ENCODE data around the gene ZDHHC20. TPM values are rescaled to one million over a fixed set of nuclear protein-coding genes. Genes with fewer than 3 reads are reported as not detected.
A peak's percentile ranks its signal among the peaks of the same experiment; 100 is the strongest.

Gene ZDHHC20
- total RNA-seq, 1 experiment from 2014 or later: 110 TPM

DNA sequence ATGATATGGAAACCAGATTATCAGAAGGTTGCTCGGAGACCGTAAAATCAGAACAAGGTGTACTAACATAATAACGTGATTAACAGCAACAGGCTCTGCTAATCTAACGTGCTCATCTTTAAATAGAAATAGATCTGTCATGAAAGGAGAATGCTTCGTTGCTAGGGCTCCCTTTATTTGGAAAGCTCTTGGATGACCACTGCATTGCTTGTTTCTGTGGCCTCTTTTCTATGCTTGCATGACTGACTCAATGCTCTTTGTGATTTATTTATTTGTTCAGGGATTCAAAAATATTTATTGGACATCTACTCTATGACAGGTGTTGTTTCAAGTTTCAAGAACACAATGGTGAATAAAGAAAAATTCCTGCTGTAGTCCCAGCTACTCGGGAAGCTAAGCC lies 22.3 kb upstream of the ZDHHC20 start:
- H4K20me1 ChIP-seq (ENCODE audit: insufficient read depth): no peaks in the 10 kb centered on the region
- no peaks in the 10 kb centered on the region for H3K27me3 ChIP-seq (ENCODE audit: insufficient read depth, low read length)
- no peak for ATAC-seq
- no peak for DNase-seq (ENCODE audit: low read depth, low spot score)
- H3K9ac ChIP-seq (ENCODE audit: low read length): no peak overlapping the region
- no peak overlapping the region for H3K4me2 ChIP-seq (ENCODE audit: low read length)
- POLR2A ChIA-PET: no interaction called here
- H3K4me1 ChIP-seq (ENCODE audit: control insufficient read depth in 1 of 2, insufficient read depth in 2 of 2, low read length in 2 of 2): peaks cover 0 to 12% of the 10 kb centered on the region in 2 experiments; a peak in 2 of 4 replicates
- no peaks in the 10 kb centered on the region for H3K9me3 ChIP-seq (ENCODE audit: control insufficient read depth in 1 of 2, insufficient read depth in 1 of 2, low read depth in 1 of 2, low read length in 2 of 2)
- no peaks in the 10 kb centered on the region for H3K9me2 ChIP-seq (ENCODE audit: insufficient read depth)
- no peak overlapping the region for H3K4me3 ChIP-seq (replicated peaks in 1 of 2; ENCODE audit: low read depth in 1 of 2, low read length in 2 of 2)
- no TSS peak for BruUV-seq (replicated peaks)
- TF ChIP-seq YY1 (IDR thresholded peaks at IDR 0.05; ENCODE audit: extremely low read depth, insufficient replicate concordance, low read depth, low read length) (no peak), SRF (IDR thresholded peaks at IDR 0.05; ENCODE audit: low read depth) (no peak), ZFX (IDR thresholded peaks at IDR 0.05) (no peak), POLR2A (IDR thresholded peaks at IDR 0.05; ENCODE audit: borderline replicate concordance, extremely low read depth, insufficient read depth, insufficient read length) (no peak)
- CTCF ChIA-PET: no interaction called here
- H3K36me3 ChIP-seq (ENCODE audit: control insufficient read depth in 1 of 2, insufficient read depth in 2 of 2, low read length in 2 of 2): no peaks in the 10 kb centered on the region
- H2AFZ ChIP-seq (ENCODE audit: low read depth, low read length, poor library complexity, severe bottlenecking): no peak overlapping the region
- intact Hi-C loops (cut with micrococcal nuclease): loop anchor here (10.0 kb wide), 1 partner anchor 447 kb away; no protein-coding TSS in a partner anchor
- H3K27ac ChIP-seq (ENCODE audit: low read depth, low read length): no peak overlapping the region
- RAD21 ChIA-PET (ENCODE audit: low non-redundant PET in 1 of 2, low total read pairs in 2 of 2, uncharacterized antibody in 2 of 2, unreplicated experiment in 2 of 2): no interaction called here
- no peaks in the 10 kb centered on the region for H3K79me2 ChIP-seq (ENCODE audit: insufficient read depth, low read length)

DNA sequence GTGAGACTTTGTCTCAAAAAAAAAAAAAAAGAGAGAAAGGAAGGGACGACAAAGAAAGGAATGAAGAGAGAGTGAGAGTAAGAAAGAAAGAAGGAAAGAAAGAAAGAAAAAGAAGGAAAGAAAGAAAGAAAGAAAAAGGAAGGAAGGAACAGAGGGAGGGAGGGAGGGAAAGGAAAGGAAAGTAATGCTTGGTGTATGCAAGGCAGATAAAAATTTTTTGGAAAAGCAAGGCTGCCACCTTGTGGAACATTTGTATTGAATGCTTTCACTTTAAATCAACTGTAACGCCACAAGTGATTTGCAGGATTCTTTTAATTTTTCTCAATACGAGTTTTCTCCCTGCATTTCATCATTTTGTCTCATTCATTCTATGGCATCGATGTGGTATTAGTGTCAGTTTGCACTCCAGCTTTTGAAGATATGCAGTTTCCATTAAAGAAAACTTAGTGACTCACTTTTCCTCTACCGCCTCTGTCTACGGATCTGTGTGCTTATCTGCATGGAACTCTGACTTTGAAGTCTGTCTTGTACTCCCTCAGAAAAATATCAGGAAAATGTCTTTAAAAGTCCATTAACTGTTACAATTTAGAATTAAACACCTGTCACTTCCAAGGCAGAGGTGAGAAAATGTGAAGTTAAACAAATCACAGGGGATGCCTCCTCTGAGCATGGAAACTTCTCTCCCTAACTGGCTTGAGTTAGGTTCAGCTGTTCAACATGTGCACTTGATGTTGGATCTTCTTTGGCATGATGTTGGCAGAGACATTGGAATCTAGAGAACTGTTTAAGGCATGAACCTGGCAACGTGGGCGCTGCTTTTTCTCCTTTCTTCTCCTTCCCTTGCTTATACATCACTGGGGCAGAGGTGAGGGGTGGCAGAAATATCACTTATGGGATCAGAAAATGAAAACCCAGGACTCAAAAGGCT lies 20.0 kb upstream of the ZDHHC20 start:
- peak; percentile 72 for DNase-seq (ENCODE audit: low read depth, low spot score)
- Histone ChIP-seq H3K9me3 (ENCODE audit: control insufficient read depth in 1 of 2, insufficient read depth in 1 of 2, low read depth in 1 of 2, low read length in 2 of 2) (no peaks in the 10 kb centered on the region), H2AFZ (ENCODE audit: low read depth, low read length, poor library complexity, severe bottlenecking) (peak overlapping the region; percentile 65), H3K9me2 (ENCODE audit: insufficient read depth) (no peaks in the 10 kb centered on the region), H3K79me2 (ENCODE audit: insufficient read depth, low read length) (no peaks in the 10 kb centered on the region), H3K27me3 (ENCODE audit: insufficient read depth, low read length) (no peaks in the 10 kb centered on the region), H4K20me1 (ENCODE audit: insufficient read depth) (no peaks in the 10 kb centered on the region), H3K9ac (ENCODE audit: low read length) (no peak overlapping the region), H3K36me3 (ENCODE audit: control insufficient read depth in 1 of 2, insufficient read depth in 2 of 2, low read length in 2 of 2) (no peaks in the 10 kb centered on the region), H3K4me3 (replicated peaks in 1 of 2; ENCODE audit: low read depth in 1 of 2, low read length in 2 of 2) (no peak overlapping the region), H3K4me1 (ENCODE audit: control insufficient read depth in 1 of 2, insufficient read depth in 2 of 2, low read length in 2 of 2) (peaks cover 0 to 12% of the 10 kb centered on the region in 2 experiments; a peak in 2 of 4 replicates), H3K4me2 (ENCODE audit: low read length) (peak overlapping the region; percentile 53), H3K27ac (ENCODE audit: low read depth, low read length) (no peak overlapping the region)
- intact Hi-C loops (cut with micrococcal nuclease): loop anchor here (1.0 to 10.0 kb wide), 8 partner anchors 140 to 1284 kb away; partner anchors contain the start of gene GJB2
- TF ChIP-seq RAD21 (IDR thresholded peaks at IDR 0.05; ENCODE audit: low read depth) (peak; percentile 71), ELF1 (IDR thresholded peaks at IDR 0.05; ENCODE audit: borderline replicate concordance, low read depth) (no peak)
- TF ChIP-seq, protein P1, sequence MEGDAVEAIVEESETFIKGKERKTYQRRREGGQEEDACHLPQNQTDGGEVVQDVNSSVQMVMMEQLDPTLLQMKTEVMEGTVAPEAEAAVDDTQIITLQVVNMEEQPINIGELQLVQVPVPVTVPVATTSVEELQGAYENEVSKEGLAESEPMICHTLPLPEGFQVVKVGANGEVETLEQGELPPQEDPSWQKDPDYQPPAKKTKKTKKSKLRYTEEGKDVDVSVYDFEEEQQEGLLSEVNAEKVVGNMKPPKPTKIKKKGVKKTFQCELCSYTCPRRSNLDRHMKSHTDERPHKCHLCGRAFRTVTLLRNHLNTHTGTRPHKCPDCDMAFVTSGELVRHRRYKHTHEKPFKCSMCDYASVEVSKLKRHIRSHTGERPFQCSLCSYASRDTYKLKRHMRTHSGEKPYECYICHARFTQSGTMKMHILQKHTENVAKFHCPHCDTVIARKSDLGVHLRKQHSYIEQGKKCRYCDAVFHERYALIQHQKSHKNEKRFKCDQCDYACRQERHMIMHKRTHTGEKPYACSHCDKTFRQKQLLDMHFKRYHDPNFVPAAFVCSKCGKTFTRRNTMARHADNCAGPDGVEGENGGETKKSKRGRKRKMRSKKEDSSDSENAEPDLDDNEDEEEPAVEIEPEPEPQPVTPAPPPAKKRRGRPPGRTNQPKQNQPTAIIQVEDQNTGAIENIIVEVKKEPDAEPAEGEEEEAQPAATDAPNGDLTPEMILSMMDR (IDR thresholded peaks at IDR 0.05 in 2 of 3, conservative IDR thresholded peaks at IDR 0.05 in 1 of 3; ENCODE audit: borderline replicate concordance in 1 of 3, insufficient read depth in 1 of 3, low read depth in 2 of 3, low read length in 2 of 3): peak; percentile 33 to 52 (median 52); a peak in 4 of 6 replicates
- BruUV-seq (replicated peaks): no TSS peak
- RAD21 ChIA-PET (ENCODE audit: low non-redundant PET in 1 of 2, low total read pairs in 2 of 2, uncharacterized antibody in 2 of 2, unreplicated experiment in 2 of 2): no interaction called here
- peak; percentile 64 for ATAC-seq
- CTCF ChIA-PET: interaction anchor here (1.0 to 4.0 kb wide), 3 partner anchors 182 to 536 kb away, joined by 5 to 31 read pairs (median 5); no protein-coding TSS in a partner anchor
- POLR2A ChIA-PET: no interaction called here
